IMR-90 (cell line): ENCODE measurements around the gene ANKS3.

Source experiments
- BHLHE40 ChIP-seq: fragments of 150-350 bp; IDR thresholded peaks from 2 replicates; pipeline ENCODE4 v1.6.1; 2016; ENCODE audit warnings: mild to moderate bottlenecking, low read depth, low read length
- CEBPB ChIP-seq: IDR thresholded peaks from 2 replicates; pipeline ENCODE4 v1.6.1; 2012; ENCODE audit warnings: low read depth, low read length, improper control_type of control experiment
- CTCF ChIP-seq: conservative IDR thresholded peaks from 2 replicates; pipeline ENCODE4 v1.5.1; 2012; ENCODE audit warnings: mild to moderate bottlenecking, low read depth, low read length, improper control_type of control experiment
- FOS ChIP-seq: fragments of 150-350 bp; IDR thresholded peaks from 2 replicates; pipeline ENCODE4 v1.6.1; 2016; ENCODE audit warnings: low read depth, low read length
- POLR2A ChIP-seq: IDR thresholded peaks from 2 replicates; pipeline ENCODE4 v1.6.1; 2012; ENCODE audit warnings: mild to moderate bottlenecking, low read depth, low read length
- RAD21 ChIP-seq: IDR thresholded peaks from 2 replicates; pipeline ENCODE4 v1.6.1; 2012; ENCODE audit warnings: low read length, improper control_type of control experiment
- RFX5 ChIP-seq: IDR thresholded peaks from 2 replicates; pipeline ENCODE4 v1.8.0; 2012; ENCODE audit warnings: low read depth, mild to moderate bottlenecking, low read length, moderate library complexity
- USF2 ChIP-seq: fragments of 150-350 bp; IDR thresholded peaks from 2 replicates; pipeline ENCODE4 v1.6.1; 2017; ENCODE audit warnings: mild to moderate bottlenecking, antibody characterized with exemption, low read length, low read depth

- no peak for TF ChIP-seq CTCF
- TF ChIP-seq RAD21 = no peak
- no peak for TF ChIP-seq RFX5
- TF ChIP-seq BHLHE40 = no peak
- no peak for TF ChIP-seq POLR2A
- no peak for TF ChIP-seq USF2
- no peak for TF ChIP-seq FOS
- no peak for TF ChIP-seq CEBPB
Measured at GRCh38 chr16:4697848-4698291, 36.2 kb downstream of the ANKS3 start.
